Left ventricle myocardium inferior (tissue), 1 donor: ENCODE measurements around the gene FBLN5. TPM values are rescaled to one million over a fixed set of nuclear protein-coding genes. Genes with fewer than 3 reads are reported as not detected.

ENCODE experiments used
- DNase-seq: peaks from one replicate; pipeline ENCODE4 v3.0.0-alpha.2; 2020
- H3K27ac ChIP-seq: fragments of 200-600 bp; replicated peaks from 2 replicates; pipeline ENCODE4 v1.8.0; 2021
- H3K27me3 ChIP-seq: fragments of 200-600 bp; 2 replicates; pipeline ENCODE4 v1.8.0; 2021; ENCODE audit warnings: low read depth
- H3K36me3 ChIP-seq: fragments of 200-600 bp; 2 replicates; pipeline ENCODE4 v1.8.0; 2021
- H3K4me1 ChIP-seq: fragments of 200-600 bp; 2 replicates; pipeline ENCODE4 v1.8.0; 2021
- H3K4me3 ChIP-seq: fragments of 200-600 bp; 2 replicates; pipeline ENCODE4 v1.8.0; 2021; ENCODE audit warnings: mild to moderate bottlenecking, moderate library complexity
- H3K9me3 ChIP-seq: fragments of 200-600 bp; replicated peaks from 2 replicates; pipeline ENCODE4 v1.8.0; 2021
- CTCF ChIP-seq: fragments of 200-600 bp; IDR thresholded peaks from 2 replicates; pipeline ENCODE4 v1.8.0; 2021; ENCODE audit warnings: antibody characterized with exemption, mild to moderate bottlenecking, borderline replicate concordance
- intact Hi-C: fragments of 100-400 bp; cut with micrococcal nuclease; formaldehyde crosslinking; loops from one replicate; pipeline ENCODE4 v1.11.0; 2022
- total RNA-seq: library from RNA; stranded (reverse); fragmentation: NEBNext Ultra II Directional; extraction: Animal tissue kit (Norgen Biotek cat#: 25700); gene quantifications from one replicate; pipeline ENCODE4 v1.2.1, GENCODE V29; 2021
- donor health status: DM: no; HTN: yes; CAD: no; lungs with severe emphysema.

The FBLN5 gene
- total RNA-seq, 1 donor from 2014 or later: 62.5 TPM

DNA sequence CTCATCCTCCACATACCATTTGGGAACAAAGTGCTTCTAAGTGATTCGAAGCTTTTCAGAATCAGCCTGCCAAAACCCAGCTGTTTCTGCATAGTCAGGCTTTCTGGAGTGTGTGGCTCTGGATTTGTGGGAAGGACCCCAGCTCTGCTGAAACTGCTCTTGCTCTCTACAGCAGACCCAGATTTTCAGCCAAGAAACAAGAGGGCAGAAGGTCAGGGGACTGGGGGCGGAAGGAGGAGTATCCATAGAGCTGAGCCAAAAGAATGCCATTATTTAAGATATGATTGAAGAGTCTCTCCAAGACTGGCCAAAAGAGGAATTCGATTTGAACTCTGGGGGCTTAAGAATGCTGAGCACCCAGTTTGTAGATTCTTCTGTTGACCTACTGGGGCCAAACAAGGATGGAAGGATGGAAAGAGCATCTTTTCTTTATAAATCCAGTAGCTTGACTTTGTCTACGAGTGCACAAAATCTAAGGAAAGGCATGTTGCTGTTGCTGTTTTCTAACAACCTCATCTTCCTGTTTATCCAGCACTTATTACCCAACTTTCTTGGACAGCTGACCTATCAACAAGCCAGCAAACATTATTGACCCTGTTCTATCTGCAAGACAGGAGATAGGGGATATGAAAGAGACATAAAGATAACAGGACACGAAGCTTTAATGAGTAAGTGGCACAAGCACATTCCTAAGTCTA is 29.2 kb downstream of the FBLN5 start:
- no peak for TF ChIP-seq CTCF
- Histone ChIP-seq H3K27me3 (peaks cover 5% of the 10 kb centered on the region), H3K27ac (peak overlapping the region; percentile 78), H3K4me1 (peaks cover 18% of the 10 kb centered on the region), H3K9me3 (peaks cover 9% of the 10 kb centered on the region), H3K4me3 (no peak overlapping the region), H3K36me3 (peaks cover 2% of the 10 kb centered on the region)
- DNase-seq: no peak
- intact Hi-C loops: no loop called here

DNA sequence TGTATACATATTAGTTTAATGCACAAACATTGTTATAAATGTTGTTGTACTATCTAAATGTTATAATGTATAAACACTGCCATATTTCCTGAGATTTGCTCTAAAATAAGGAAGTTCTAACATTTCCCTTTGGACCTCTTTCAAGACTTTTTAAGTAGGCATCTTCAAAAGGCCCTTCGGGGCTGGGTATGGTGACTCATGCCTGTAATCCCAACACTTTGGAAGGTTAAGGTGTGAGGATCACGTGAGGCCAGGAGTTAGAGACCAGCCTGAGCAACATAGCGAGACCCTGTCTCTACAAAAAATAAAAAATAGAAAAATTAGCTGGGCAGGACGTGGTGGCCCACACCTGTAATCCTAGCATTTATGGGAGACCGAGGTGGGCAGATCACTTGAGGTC is 35.5 kb downstream of the FBLN5 start:
- no peak for TF ChIP-seq CTCF
- Histone ChIP-seq H3K9me3 (peaks cover 9% of the 10 kb centered on the region), H3K36me3 (peaks cover 7% of the 10 kb centered on the region), H3K27me3 (peaks cover 27% of the 10 kb centered on the region), H3K27ac (peak overlapping the region; percentile 15), H3K4me3 (no peak overlapping the region), H3K4me1 (peaks cover 11% of the 10 kb centered on the region)
- DNase-seq: no peak
- intact Hi-C loops: loop anchor here (5.0 kb wide), 1 partner anchor 260 kb away; no protein-coding TSS in a partner anchor

DNA sequence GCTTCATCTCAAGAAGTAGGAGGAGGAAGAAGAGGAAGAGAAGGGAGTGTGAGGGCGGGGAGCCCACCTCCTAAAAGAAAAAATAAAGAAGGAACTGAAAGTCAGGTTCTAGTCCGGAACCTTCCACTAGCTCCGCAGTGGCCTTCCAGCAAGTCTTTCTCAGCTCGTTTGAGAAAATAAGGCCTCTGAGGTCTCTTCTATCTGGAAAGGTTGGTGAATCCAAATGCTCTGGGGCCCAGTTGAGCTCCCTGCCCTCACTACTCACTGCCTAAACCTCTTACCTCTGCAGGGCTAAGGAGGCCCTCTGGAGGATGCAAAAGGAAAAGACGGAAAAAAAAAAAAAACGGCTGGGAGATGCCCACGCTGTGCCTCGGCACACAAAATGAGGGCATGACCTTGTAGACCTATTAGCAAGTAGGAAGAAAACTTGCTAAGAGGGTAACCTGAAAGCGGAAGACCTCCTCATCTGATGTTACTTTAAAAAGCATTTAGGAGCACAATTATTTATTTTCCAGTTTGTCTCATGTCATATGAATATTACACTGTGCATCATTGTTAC is 35.9 kb downstream of the FBLN5 start:
- DNase-seq: no peak
- intact Hi-C loops: loop anchor here (5.0 kb wide), 1 partner anchor 259 kb away; no protein-coding TSS in a partner anchor

DNA sequence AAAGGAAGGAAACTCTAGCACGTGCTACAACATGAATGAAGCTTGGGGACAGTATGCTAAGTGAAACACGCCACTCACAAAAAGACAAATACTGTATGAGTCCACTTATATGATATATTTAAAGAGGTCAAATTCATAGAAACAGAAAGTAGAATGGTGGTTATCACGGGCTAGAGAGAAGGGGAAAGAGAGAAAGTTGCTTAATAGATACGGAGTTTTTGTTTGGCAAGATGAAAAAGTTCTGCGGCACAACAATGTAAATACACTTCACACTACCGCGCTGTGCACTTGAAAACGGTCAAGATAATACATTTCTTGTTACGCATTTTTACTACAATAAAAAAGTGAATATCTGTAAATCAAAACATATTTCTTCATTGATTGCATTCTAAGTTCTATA is 37.3 kb downstream of the FBLN5 start:
- H3K4me3 ChIP-seq: no peak overlapping the region
- DNase-seq: no peak
- no peak overlapping the region for H3K27ac ChIP-seq
- peaks cover 4% of the 10 kb centered on the region for H3K9me3 ChIP-seq
- peaks cover 11% of the 10 kb centered on the region for H3K4me1 ChIP-seq
- H3K27me3 ChIP-seq: peaks cover 43% of the 10 kb centered on the region
- peaks cover 10% of the 10 kb centered on the region for H3K36me3 ChIP-seq
- TF ChIP-seq CTCF: no peak
- intact Hi-C loops: loop anchor here (5.0 kb wide), 1 partner anchor 258 kb away; no protein-coding TSS in a partner anchor

More for the DNA sequence above, 35.9 kb downstream of the FBLN5 start:
- H3K4me1 ChIP-seq: peaks cover 11% of the 10 kb centered on the region
- H3K27me3 ChIP-seq: peaks cover 32% of the 10 kb centered on the region
- peak; percentile 60 for TF ChIP-seq CTCF
- H3K36me3 ChIP-seq: peaks cover 10% of the 10 kb centered on the region
- H3K27ac ChIP-seq: peak overlapping the region; percentile 15
- H3K9me3 ChIP-seq: peaks cover 9% of the 10 kb centered on the region
- no peak overlapping the region for H3K4me3 ChIP-seq

DNA sequence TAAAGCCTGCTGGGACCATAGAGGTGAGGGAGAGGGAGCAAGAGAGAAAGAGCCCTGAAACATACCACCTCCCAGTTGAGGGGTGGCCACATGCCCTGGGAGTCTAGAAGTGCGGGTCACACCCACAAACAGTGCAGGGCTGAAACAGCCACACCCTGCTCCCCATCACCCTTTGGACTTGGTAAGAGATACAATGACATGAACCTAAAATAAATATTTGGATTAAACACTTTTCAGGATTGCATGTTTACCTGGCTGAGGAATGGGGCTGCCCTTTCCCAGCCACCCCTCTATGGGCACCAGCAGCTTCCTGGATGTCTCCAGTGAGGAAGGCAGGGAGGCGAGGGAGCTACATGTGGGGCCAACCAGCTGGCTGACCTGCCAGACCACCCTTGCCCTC is 41.1 kb downstream of the FBLN5 start:
- H3K4me1 ChIP-seq: peaks cover 31% of the 10 kb centered on the region
- TF ChIP-seq CTCF: no peak
- DNase-seq: no peak
- peak overlapping the region; percentile 23 for H3K27ac ChIP-seq
- no peaks in the 10 kb centered on the region for H3K9me3 ChIP-seq
- intact Hi-C loops: no loop called here
- H3K4me3 ChIP-seq: no peak overlapping the region
- H3K36me3 ChIP-seq: peaks cover 8% of the 10 kb centered on the region
- peaks cover 40% of the 10 kb centered on the region for H3K27me3 ChIP-seq
